Hepatocyte (in vitro differentiated cells): ENCODE measurements around the gene MECR.

ENCODE experiments used
- EZH2 ChIP-seq: fragments of 200-600 bp; sonication (generic); IDR thresholded peaks from 2 replicates; pipeline ENCODE4 v1.6.1; 2016; ENCODE audit warnings: antibody characterized with exemption, mild to moderate bottlenecking, borderline replicate concordance
- EZH2phosphoT487 ChIP-seq: fragments of 200-600 bp; sonication (generic); IDR thresholded peaks from one replicate; pipeline ENCODE4 v1.6.1; 2018; ENCODE audit warnings: antibody characterized with exemption, mild to moderate bottlenecking, low read depth, moderate library complexity; ENCODE audit not compliant: unreplicated experiment, severe bottlenecking
- TF ChIP-seq, protein P1 (sequence below): fragments of 200-600 bp; sonication (generic); IDR thresholded peaks from 2 replicates; pipeline ENCODE4 v1.5.1; 2016; ENCODE audit warnings: antibody characterized with exemption, mild to moderate bottlenecking; ENCODE audit not compliant: poor library complexity

- TF ChIP-seq, protein P1, sequence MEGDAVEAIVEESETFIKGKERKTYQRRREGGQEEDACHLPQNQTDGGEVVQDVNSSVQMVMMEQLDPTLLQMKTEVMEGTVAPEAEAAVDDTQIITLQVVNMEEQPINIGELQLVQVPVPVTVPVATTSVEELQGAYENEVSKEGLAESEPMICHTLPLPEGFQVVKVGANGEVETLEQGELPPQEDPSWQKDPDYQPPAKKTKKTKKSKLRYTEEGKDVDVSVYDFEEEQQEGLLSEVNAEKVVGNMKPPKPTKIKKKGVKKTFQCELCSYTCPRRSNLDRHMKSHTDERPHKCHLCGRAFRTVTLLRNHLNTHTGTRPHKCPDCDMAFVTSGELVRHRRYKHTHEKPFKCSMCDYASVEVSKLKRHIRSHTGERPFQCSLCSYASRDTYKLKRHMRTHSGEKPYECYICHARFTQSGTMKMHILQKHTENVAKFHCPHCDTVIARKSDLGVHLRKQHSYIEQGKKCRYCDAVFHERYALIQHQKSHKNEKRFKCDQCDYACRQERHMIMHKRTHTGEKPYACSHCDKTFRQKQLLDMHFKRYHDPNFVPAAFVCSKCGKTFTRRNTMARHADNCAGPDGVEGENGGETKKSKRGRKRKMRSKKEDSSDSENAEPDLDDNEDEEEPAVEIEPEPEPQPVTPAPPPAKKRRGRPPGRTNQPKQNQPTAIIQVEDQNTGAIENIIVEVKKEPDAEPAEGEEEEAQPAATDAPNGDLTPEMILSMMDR, result no peak
- TF ChIP-seq EZH2 (no peak), EZH2phosphoT487 (no peak)
Measured at GRCh38 chr1:29240986-29241385, 10.3 kb upstream of the MECR start.
